Thyroid gland (tissue), 4 donors: ENCODE data around the gene KCNQ1.

Experiments used
- POLR2A ChIP-seq, 2 donors: fragments of 450-650 bp; IDR thresholded peaks; one replicate each; pipeline ENCODE4 v1.6.1; 2017; ENCODE audit warnings: antibody characterized with exemption in 2 of 2, mild to moderate bottlenecking in 2 of 2, moderate library complexity in 1 of 2
- TF ChIP-seq, protein P1 (sequence below), 6 experiments: fragments of 200-600 bp in 3 of 6; fragments of 450-650 bp in 3 of 6; sonication (generic) in 3 of 6; IDR thresholded peaks; one replicate each; pipeline ENCODE4 v1.5.1; 2016 to 2019; ENCODE audit warnings: antibody characterized with exemption in 6 of 6, mild to moderate bottlenecking in 2 of 6, inconsistent platforms in 1 of 6, moderate library complexity in 1 of 6

- no peak for TF ChIP-seq POLR2A (IDR thresholded peaks at IDR 0.05)
- TF ChIP-seq, protein P1, sequence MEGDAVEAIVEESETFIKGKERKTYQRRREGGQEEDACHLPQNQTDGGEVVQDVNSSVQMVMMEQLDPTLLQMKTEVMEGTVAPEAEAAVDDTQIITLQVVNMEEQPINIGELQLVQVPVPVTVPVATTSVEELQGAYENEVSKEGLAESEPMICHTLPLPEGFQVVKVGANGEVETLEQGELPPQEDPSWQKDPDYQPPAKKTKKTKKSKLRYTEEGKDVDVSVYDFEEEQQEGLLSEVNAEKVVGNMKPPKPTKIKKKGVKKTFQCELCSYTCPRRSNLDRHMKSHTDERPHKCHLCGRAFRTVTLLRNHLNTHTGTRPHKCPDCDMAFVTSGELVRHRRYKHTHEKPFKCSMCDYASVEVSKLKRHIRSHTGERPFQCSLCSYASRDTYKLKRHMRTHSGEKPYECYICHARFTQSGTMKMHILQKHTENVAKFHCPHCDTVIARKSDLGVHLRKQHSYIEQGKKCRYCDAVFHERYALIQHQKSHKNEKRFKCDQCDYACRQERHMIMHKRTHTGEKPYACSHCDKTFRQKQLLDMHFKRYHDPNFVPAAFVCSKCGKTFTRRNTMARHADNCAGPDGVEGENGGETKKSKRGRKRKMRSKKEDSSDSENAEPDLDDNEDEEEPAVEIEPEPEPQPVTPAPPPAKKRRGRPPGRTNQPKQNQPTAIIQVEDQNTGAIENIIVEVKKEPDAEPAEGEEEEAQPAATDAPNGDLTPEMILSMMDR (IDR thresholded peaks at IDR 0.05) = no peak
Measured at GRCh38 chr11:2755071-2755470, 310.3 kb downstream of the KCNQ1 start.
